ENCODE results near the gene C1QBP. TPM values are rescaled to one million over a fixed set of nuclear protein-coding genes. Genes with fewer than 3 reads are reported as not detected.

C1QBP gene
- total RNA-seq, 1 experiment from 2014 or later: 308 TPM

DNA sequence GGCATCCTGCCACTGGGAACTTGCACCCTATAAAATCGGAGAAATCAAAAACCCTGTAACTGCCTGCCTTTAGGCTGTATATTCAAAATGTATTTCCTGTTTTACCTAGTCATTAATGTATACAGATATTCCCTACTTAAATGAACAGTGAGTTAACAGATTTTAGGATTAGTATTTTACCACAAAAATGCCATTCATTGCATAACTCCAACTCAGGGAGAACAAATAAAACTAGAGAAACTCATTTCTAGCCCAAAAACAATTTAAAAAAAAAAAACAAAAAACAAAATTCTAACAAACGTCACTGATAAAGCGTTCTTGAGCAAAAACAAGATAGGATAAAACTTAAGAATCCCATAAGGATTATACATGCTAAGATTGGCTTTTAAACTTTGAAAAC, 33.6 kb upstream of the C1QBP start:
- Histone ChIP-seq H3K9me3 (ENCODE audit: low read length) (no peaks in the 10 kb centered on the region), H3K36me3 (ENCODE audit: low read depth, low read length) (peaks cover 19% of the 10 kb centered on the region), H3K79me2 (ENCODE audit: low read length) (peaks cover 12% of the 10 kb centered on the region), H3F3A (ENCODE audit: low read length, unreplicated experiment) (peaks cover 6% of the 10 kb centered on the region), H3K4me1 (ENCODE audit: insufficient read depth, low read length) (no peaks in the 10 kb centered on the region), H3K27me3 (ENCODE audit: low read length) (no peaks in the 10 kb centered on the region), H3K4me2 (ENCODE audit: low read length) (no peak overlapping the region), H4K20me1 (ENCODE audit: low read length) (peaks cover 4% of the 10 kb centered on the region; the same call in 1 of the 2 replicates), H3K9me2 (replicated peaks; ENCODE audit: low read length) (no peaks in the 10 kb centered on the region), H3K4me3 (ENCODE audit: low read length) (no peak overlapping the region), H3K9ac (ENCODE audit: low read length) (no peak overlapping the region), H3K27ac (ENCODE audit: low read length) (no peak overlapping the region), H2AFZ (ENCODE audit: low read length) (no peak overlapping the region)
- no TSS peak for BruUV-seq (replicated peaks)
- ATAC-seq (no peak), DNase-seq (no peak)
- intact Hi-C loops (cut with micrococcal nuclease): no loop called here
- TF ChIP-seq EZH2phosphoT487 (IDR thresholded peaks at IDR 0.05; ENCODE audit: borderline replicate concordance, low read length): no peak
- TF ChIP-seq EZH2 (IDR thresholded peaks at IDR 0.05; ENCODE audit: low read length, unreplicated experiment): no peak
- TF ChIP-seq, protein P1, sequence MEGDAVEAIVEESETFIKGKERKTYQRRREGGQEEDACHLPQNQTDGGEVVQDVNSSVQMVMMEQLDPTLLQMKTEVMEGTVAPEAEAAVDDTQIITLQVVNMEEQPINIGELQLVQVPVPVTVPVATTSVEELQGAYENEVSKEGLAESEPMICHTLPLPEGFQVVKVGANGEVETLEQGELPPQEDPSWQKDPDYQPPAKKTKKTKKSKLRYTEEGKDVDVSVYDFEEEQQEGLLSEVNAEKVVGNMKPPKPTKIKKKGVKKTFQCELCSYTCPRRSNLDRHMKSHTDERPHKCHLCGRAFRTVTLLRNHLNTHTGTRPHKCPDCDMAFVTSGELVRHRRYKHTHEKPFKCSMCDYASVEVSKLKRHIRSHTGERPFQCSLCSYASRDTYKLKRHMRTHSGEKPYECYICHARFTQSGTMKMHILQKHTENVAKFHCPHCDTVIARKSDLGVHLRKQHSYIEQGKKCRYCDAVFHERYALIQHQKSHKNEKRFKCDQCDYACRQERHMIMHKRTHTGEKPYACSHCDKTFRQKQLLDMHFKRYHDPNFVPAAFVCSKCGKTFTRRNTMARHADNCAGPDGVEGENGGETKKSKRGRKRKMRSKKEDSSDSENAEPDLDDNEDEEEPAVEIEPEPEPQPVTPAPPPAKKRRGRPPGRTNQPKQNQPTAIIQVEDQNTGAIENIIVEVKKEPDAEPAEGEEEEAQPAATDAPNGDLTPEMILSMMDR (conservative IDR thresholded peaks at IDR 0.05; ENCODE audit: low read depth, low read length): no peak
- CTCF ChIA-PET: no interaction called here
- POLR2A ChIA-PET (ENCODE audit: unreplicated experiment): no interaction called here

DNA sequence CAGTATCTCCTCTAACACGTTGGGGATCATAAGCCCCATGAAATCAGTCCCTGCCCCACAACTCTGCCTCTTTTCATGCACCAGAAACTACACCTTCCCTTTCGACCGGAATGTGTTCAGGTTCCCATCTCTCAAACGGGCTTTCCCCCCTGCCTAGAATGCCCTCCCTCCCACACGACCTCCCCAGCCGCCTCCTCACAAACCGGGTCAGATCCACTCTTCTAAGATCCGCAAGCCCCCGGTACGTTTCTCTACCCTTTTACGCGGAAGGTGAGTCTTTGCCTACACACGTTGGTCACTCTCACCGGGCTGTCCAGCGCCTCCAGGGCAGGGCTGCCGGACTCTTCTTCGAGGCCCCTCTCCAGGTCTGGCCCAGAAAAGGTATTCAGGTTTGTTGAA, 29.1 kb upstream of the C1QBP start:
- no peaks in the 10 kb centered on the region for H3K27me3 ChIP-seq (ENCODE audit: low read length)
- H3K79me2 ChIP-seq (ENCODE audit: low read length): peaks cover 57% of the 10 kb centered on the region
- H3K36me3 ChIP-seq (ENCODE audit: low read depth, low read length): no peaks in the 10 kb centered on the region
- H3K9ac ChIP-seq (ENCODE audit: low read length): peak overlapping the region; percentile 98
- POLR2A ChIA-PET (ENCODE audit: unreplicated experiment): no interaction called here
- peak overlapping the region; percentile 97 for H3K4me3 ChIP-seq (ENCODE audit: low read length)
- H2AFZ ChIP-seq (ENCODE audit: low read length): peak overlapping the region; percentile 78
- TF ChIP-seq EZH2phosphoT487 (IDR thresholded peaks at IDR 0.05; ENCODE audit: borderline replicate concordance, low read length) (no peak), EZH2 (IDR thresholded peaks at IDR 0.05; ENCODE audit: low read length, unreplicated experiment) (no peak)
- TF ChIP-seq, protein P1 (conservative IDR thresholded peaks at IDR 0.05; ENCODE audit: low read depth, low read length): no peak
- H3K4me2 ChIP-seq (ENCODE audit: low read length): peak overlapping the region; percentile 84
- H4K20me1 ChIP-seq (ENCODE audit: low read length): peaks cover 31% of the 10 kb centered on the region
- no peaks in the 10 kb centered on the region for H3K9me2 ChIP-seq (replicated peaks; ENCODE audit: low read length)
- no peaks in the 10 kb centered on the region for H3K9me3 ChIP-seq (ENCODE audit: low read length)
- DNase-seq (no peak), ATAC-seq (peak; percentile 14)
- H3K27ac ChIP-seq (ENCODE audit: low read length): peak overlapping the region; percentile 52
- peaks cover 6% of the 10 kb centered on the region for H3F3A ChIP-seq (ENCODE audit: low read length, unreplicated experiment)
- no TSS peak for BruUV-seq (replicated peaks)
- H3K4me1 ChIP-seq (ENCODE audit: insufficient read depth, low read length): peaks cover 13% of the 10 kb centered on the region
- intact Hi-C loops (cut with micrococcal nuclease): no loop called here
- CTCF ChIA-PET: interaction anchor here (1.2 kb wide), 1 partner anchor 29 kb away, joined by 4 read pairs; the partner anchor contains the start of gene C1QBP

DNA sequence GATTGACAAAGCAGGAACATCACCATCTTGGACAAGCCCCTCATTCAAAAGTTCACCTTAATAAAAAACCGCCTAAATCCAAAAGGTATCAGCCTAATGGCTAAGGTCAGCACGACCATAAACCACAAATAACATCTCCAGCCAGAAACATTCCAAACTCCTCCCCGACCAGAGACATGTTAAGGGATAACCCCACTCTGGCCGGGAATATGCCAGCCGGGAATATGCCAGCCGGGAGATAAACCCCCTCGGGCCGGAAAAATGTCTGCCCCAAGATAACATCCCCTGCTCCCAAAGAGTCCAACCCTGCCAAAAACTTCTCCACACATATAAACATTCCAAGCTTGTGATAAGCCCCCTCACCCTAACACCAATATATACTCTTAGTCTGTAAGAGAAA, 28.5 kb upstream of the C1QBP start:
- TF ChIP-seq, protein P1 (conservative IDR thresholded peaks at IDR 0.05; ENCODE audit: low read depth, low read length): no peak
- TF ChIP-seq EZH2 (IDR thresholded peaks at IDR 0.05; ENCODE audit: low read length, unreplicated experiment): no peak
- BruUV-seq (replicated peaks): no TSS peak
- Histone ChIP-seq H3K9me2 (replicated peaks; ENCODE audit: low read length) (no peaks in the 10 kb centered on the region), H3K4me2 (ENCODE audit: low read length) (peak overlapping the region; percentile 84), H3K27ac (ENCODE audit: low read length) (no peak overlapping the region), H3K9ac (ENCODE audit: low read length) (peak overlapping the region; percentile 98), H3K36me3 (ENCODE audit: low read depth, low read length) (no peaks in the 10 kb centered on the region), H4K20me1 (ENCODE audit: low read length) (peaks cover 31% of the 10 kb centered on the region), H3K4me1 (ENCODE audit: insufficient read depth, low read length) (peaks cover 13% of the 10 kb centered on the region), H3K27me3 (ENCODE audit: low read length) (no peaks in the 10 kb centered on the region), H2AFZ (ENCODE audit: low read length) (no peak overlapping the region), H3F3A (ENCODE audit: low read length, unreplicated experiment) (peaks cover 6% of the 10 kb centered on the region), H3K79me2 (ENCODE audit: low read length) (peaks cover 63% of the 10 kb centered on the region), H3K9me3 (ENCODE audit: low read length) (no peaks in the 10 kb centered on the region), H3K4me3 (ENCODE audit: low read length) (peak overlapping the region; percentile 97)
- intact Hi-C loops (cut with micrococcal nuclease): no loop called here
- DNase-seq (no peak), ATAC-seq (no peak)
- CTCF ChIA-PET: no interaction called here
- POLR2A ChIA-PET (ENCODE audit: unreplicated experiment): no interaction called here
